Kidney epithelial cell (primary cell): Measurements from ENCODE around the gene IFNA7. TPM values are rescaled to one million over a fixed set of nuclear protein-coding genes. Genes with fewer than 3 reads are reported as not detected.
"Not testable (repeated sequence)": the region's sequence is repeated elsewhere in the genome, so short reads cannot be mapped to it uniquely, and the experiment has no call there.

Experiments used
- DNase-seq: peaks from one replicate; pipeline ENCODE4 v3.0.0-alpha.2; 2010; ENCODE audit warnings: low read depth
- H3K27me3 ChIP-seq: 2 replicates; pipeline ENCODE4 v1.6.0; 2011; ENCODE audit warnings: low read length; ENCODE audit not compliant: control insufficient read depth, insufficient read depth
- H3K36me3 ChIP-seq: 2 replicates; pipeline ENCODE4 v1.5.1; 2011; ENCODE audit warnings: low read length; ENCODE audit not compliant: control insufficient read depth, insufficient read depth
- H3K4me3 ChIP-seq: 2 replicates; pipeline ENCODE4 v1.5.1; 2011; ENCODE audit warnings: low read depth, mild to moderate bottlenecking, control low read depth, low read length
- total RNA-seq: library from RNA; depleted of rRNA; stranded (reverse); fragments of >200 nt; gene quantifications from 2 replicates; pipeline ENCODE4 v1.2.3, GENCODE V29; 2015
- TF ChIP-seq, protein P1 (sequence below): IDR thresholded peaks from 2 replicates; pipeline ENCODE4 v1.5.1; 2011; ENCODE audit warnings: mild to moderate bottlenecking, moderate library complexity, low read length, control low read depth, inconsistent platforms; ENCODE audit not compliant: insufficient read depth, poor library complexity, severe bottlenecking

The IFNA7 gene
- total RNA-seq, 1 donor from 2014 or later, result not detected

- DNase-seq, result no peak
- TF ChIP-seq, protein P1, sequence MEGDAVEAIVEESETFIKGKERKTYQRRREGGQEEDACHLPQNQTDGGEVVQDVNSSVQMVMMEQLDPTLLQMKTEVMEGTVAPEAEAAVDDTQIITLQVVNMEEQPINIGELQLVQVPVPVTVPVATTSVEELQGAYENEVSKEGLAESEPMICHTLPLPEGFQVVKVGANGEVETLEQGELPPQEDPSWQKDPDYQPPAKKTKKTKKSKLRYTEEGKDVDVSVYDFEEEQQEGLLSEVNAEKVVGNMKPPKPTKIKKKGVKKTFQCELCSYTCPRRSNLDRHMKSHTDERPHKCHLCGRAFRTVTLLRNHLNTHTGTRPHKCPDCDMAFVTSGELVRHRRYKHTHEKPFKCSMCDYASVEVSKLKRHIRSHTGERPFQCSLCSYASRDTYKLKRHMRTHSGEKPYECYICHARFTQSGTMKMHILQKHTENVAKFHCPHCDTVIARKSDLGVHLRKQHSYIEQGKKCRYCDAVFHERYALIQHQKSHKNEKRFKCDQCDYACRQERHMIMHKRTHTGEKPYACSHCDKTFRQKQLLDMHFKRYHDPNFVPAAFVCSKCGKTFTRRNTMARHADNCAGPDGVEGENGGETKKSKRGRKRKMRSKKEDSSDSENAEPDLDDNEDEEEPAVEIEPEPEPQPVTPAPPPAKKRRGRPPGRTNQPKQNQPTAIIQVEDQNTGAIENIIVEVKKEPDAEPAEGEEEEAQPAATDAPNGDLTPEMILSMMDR, result no peak
- Histone ChIP-seq H3K27me3 (no peaks in the 10 kb centered on the region), H3K36me3 (no peaks in the 10 kb centered on the region), H3K4me3 (no peak overlapping the region)
Measured at GRCh38 chr9:21210311-21210710, 8.3 kb upstream of the IFNA7 start.

- H3K27me3 ChIP-seq, H3K4me3 ChIP-seq, H3K36me3 ChIP-seq, DNase-seq: not testable (repeated sequence)
Measured at GRCh38 chr9:21207043-21207442, 5.0 kb upstream of the IFNA7 start, which contains the start of gene IFNA10. Gene IFNA10 (minus strand): TSS chr9:21207143. CDS start chr9:21207097, 46 bp downstream.

DNA sequence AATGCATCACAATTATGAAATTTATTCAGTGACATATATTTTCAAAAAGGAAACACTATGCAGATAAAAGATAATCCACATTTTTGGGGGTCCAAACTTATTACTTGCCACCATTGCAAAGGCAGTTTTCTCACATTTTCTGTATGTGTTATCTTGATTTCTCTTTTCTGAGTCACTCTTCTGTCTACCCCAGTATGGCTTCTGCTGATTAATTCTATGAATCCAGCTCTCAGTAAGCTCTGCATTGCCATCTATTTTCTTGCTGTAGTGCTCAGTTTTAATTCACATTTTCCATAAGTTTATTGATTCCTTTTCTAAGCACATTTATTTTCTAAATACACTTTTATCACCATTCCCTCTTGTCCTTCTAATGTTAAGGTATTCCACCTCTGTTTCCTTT is 3.2 kb upstream of the IFNA7 start:
- H3K4me3 ChIP-seq, result no peak overlapping the region
- no peak for DNase-seq
- no peaks in the 10 kb centered on the region for H3K36me3 ChIP-seq
- TF ChIP-seq, protein P1, result no peak
- peaks cover 3% of the 10 kb centered on the region for H3K27me3 ChIP-seq

DNA sequence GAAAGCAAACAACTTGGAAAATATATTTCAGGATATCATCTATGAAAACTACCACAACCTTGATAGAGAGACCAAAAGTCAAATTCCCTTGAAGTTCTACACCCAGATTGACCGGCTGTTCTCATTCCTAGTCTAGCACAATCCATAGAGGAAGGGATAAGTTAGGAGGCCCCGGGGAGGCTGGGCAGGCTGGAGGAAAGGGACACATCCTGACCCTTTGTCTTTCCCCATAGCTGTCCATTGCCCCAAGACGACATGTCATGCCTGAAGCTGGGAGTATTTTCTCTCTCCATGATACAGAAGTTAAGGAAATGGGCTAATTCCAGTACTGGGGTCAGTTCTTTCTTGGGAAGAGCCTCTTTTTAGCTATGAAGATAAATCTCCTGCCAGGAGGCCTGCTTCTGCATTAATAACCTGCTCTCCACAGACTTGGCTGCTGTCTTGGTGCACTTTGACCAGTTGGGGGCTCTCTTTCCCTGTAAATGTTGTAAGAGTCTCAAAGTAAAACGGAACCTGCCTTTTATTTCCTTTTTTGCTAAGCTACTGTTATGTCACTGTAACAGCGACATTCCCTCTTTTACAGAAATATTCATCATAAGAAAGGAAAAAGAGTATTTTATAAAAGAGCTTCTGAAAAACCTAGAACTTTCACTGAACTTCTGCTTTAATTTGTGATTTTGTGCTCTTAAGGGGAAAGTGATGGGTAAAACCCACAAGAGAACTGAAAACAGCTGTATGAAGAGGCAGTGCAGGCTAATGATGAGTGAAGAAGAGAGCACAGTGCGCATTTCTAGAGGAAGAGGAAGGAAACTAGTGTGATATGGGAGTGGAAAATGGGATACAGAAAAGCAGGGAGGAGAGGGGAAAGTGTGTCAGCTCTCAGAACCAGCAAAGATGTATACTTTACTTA is 6.9 kb downstream of the IFNA7 start:
- not testable (repeated sequence) for H3K27me3 ChIP-seq, DNase-seq, H3K36me3 ChIP-seq, H3K4me3 ChIP-seq
- TF ChIP-seq, protein P1, result peak; percentile 55

DNA sequence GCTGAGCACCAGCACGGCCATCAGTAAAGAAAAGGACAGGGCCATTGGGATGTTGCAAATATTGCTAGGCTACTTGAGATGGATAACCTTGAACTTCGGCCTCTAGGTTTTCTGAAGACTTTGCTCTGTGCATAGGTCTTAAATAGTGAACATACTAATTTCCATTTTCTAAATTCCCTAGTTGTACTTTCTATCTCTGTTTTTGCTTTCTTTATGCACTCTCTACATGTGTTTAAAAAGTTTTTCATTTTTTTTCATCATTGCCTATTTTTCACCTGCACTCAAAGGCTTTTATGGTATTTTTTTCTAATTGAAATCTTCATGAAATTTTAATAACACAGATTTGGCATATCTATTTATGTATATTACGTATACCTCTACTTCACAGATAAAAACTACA is 14.5 kb downstream of the IFNA7 start, which contains the start of gene IFNA4:
Gene IFNA4, minus strand, starts transcription at position 101 of the 400 bp plus-strand sequence. Its CDS starts 56 bp downstream, at position 45.
- DNase-seq, H3K36me3 ChIP-seq, H3K4me3 ChIP-seq, H3K27me3 ChIP-seq: not testable (repeated sequence)

DNA sequence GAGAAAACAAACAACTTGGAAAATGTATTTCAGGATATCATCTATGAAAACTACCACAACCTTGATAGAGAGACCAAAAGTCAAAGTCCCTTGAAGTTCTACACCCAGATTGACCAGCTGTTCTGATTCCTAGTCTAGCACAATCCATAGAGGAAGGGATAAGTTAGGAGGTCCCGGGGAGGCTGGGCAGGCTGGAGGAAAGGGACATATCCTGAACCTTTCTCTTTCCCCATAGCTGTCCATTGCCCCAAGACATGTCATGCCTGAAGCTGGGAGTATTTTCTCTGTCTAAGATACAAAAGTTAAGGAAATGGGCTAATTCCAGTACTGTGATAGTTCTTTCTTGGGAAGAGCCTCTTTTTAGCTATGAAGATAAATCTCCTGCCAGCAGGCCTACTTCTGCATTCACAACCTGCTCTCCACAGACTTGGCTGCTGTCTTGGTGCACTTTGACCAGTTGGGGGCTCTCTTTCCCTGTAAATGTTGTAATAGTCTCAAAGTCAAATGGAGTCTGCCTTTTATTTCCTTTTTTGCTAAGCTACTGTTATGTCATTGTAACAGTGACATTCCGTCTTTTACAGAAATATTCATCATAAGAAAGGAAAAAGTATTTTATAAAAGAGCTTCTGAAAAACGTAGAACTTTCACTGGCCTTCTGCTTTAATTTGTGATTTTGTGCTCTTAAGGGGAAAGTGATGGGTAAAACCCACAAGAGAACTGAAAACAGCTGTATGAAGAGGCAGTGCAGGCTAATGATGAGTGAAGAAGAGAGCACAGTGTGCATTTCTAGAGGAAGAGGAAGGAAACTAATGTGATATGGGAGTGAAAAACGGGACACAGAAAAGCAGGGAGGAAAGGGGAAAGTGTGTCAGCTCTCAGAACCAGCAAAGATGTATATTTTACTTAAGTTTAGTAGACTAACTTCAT is 18.9 kb downstream of the IFNA7 start:
- H3K27me3 ChIP-seq, DNase-seq, H3K36me3 ChIP-seq, H3K4me3 ChIP-seq: not testable (repeated sequence)
- TF ChIP-seq, protein P1, result peak; percentile 45
